RWPE2 (cell line): ENCODE data around the gene SMARCD2.

Experiments used
- ATAC-seq: fragments of 200-7000 bp; cut with Tn5 transposase; 3 replicates; pipeline ENCODE4 v1.9.1; 2021; ENCODE audit warnings: low read depth
- DNase-seq: peaks from one replicate; pipeline ENCODE4 v3.0.0-alpha.2; 2020; ENCODE audit warnings: low spot score
- H3K27ac ChIP-seq: fragments of 450-650 bp; 2 replicates; pipeline ENCODE4 v1.5.1; 2017; ENCODE audit warnings: mild to moderate bottlenecking; ENCODE audit not compliant: poor library complexity, severe bottlenecking
- H3K27me3 ChIP-seq: fragments of 250-450 bp; sonication (Bioruptor Pico); 2 replicates; pipeline ENCODE4 v1.5.1; 2021; ENCODE audit warnings: mild to moderate bottlenecking, moderate library complexity; ENCODE audit not compliant: insufficient read depth, poor library complexity, severe bottlenecking
- H3K36me3 ChIP-seq: fragments of 250-450 bp; sonication (Bioruptor Pico); 2 replicates; pipeline ENCODE4 v1.5.1; 2020; ENCODE audit warnings: low read depth, mild to moderate bottlenecking, moderate library complexity
- H3K4me1 ChIP-seq: fragments of 250-450 bp; sonication (Bioruptor Pico); 2 replicates; pipeline ENCODE4 v1.5.1; 2021; ENCODE audit warnings: mild to moderate bottlenecking, moderate library complexity; ENCODE audit not compliant: insufficient read depth, poor library complexity, severe bottlenecking
- H3K4me3 ChIP-seq: fragments of 250-450 bp; sonication (Bioruptor Pico); 2 replicates; pipeline ENCODE4 v1.5.1; 2021; ENCODE audit warnings: mild to moderate bottlenecking, moderate library complexity; ENCODE audit not compliant: severe bottlenecking
- H3K9me3 ChIP-seq: fragments of 250-450 bp; sonication (Bioruptor Pico); 2 replicates; pipeline ENCODE4 v1.5.1; 2021; ENCODE audit warnings: mild to moderate bottlenecking, moderate library complexity; ENCODE audit not compliant: severe bottlenecking
- CTCF ChIP-seq: fragments of 450-650 bp; IDR thresholded peaks from one replicate; pipeline ENCODE4 v1.5.1; 2017; ENCODE audit warnings: mild to moderate bottlenecking, moderate library complexity; ENCODE audit not compliant: poor library complexity, severe bottlenecking

SMARCD2 gene

GRCh38 chr17:63786117-63786516 is 56.4 kb downstream of the SMARCD2 start:
- peaks cover 91% of the 10 kb centered on the region for H3K36me3 ChIP-seq
- TF ChIP-seq CTCF = no peak
- peak overlapping the region; percentile 81 for H3K27ac ChIP-seq

GRCh38 chr17:63785556-63785955 is 56.9 kb downstream of the SMARCD2 start:
- H3K9me3 ChIP-seq = no peaks in the 10 kb centered on the region
- ATAC-seq (peak; percentile 78), DNase-seq (no peak)
- H3K27ac ChIP-seq = peak overlapping the region; percentile 81
- H3K27me3 ChIP-seq = no peaks in the 10 kb centered on the region
- no peak for TF ChIP-seq CTCF
- peaks cover 90% of the 10 kb centered on the region for H3K36me3 ChIP-seq
- H3K4me1 ChIP-seq = peaks cover 48% of the 10 kb centered on the region
- H3K4me3 ChIP-seq = no peak overlapping the region

More at GRCh38 chr17:63786117-63786516, 56.4 kb downstream of the SMARCD2 start:
- Histone ChIP-seq H3K4me1 (peaks cover 43% of the 10 kb centered on the region), H3K9me3 (no peaks in the 10 kb centered on the region), H3K27me3 (no peaks in the 10 kb centered on the region), H3K4me3 (no peak overlapping the region)
- ATAC-seq (no peak), DNase-seq (no peak)

GRCh38 chr17:63783522-63783921 is 59.0 kb downstream of the SMARCD2 start:
- no peak overlapping the region for H3K4me3 ChIP-seq
- peak overlapping the region; percentile 81 for H3K27ac ChIP-seq
- ATAC-seq = no peak
- H3K36me3 ChIP-seq = peaks cover 87% of the 10 kb centered on the region
- peaks cover 59% of the 10 kb centered on the region for H3K4me1 ChIP-seq
- no peak for TF ChIP-seq CTCF
- no peak for DNase-seq
- H3K9me3 ChIP-seq = no peaks in the 10 kb centered on the region
- H3K27me3 ChIP-seq = no peaks in the 10 kb centered on the region
